IMR-90 (cell line): ENCODE results near the gene CDX1. TPM values are rescaled to one million over a fixed set of nuclear protein-coding genes. Genes with fewer than 3 reads are reported as not detected.

Source experiments
- ATAC-seq: fragments of 200-7000 bp; cut with Tn5 transposase; 2 replicates; pipeline ENCODE4 v1.9.1; 2020; ENCODE audit warnings: low read depth, mild to moderate bottlenecking, moderate library complexity
- BruUV-seq: library from RNA; stranded (reverse); fragments of 400-500 nt; replicated peaks from 2 replicates; lab custom pipeline; 2021; lab: Mats Ljungman, UMichigan
- CTCF ChIA-PET: fragments of 300-600 bp; formaldehyde crosslinking; extraction: SDS; loops from one replicate; lab custom pipeline; 2021; ENCODE audit warnings: antibody characterized with exemption; lab: Yijun Ruan, JAX
- POLR2A ChIA-PET: fragments of 300-600 bp; sonication (Branson Sonifier 250); formaldehyde crosslinking; loops from one replicate; lab custom pipeline; 2022; ENCODE audit warnings: antibody characterized with exemption; ENCODE audit not compliant: unreplicated experiment; lab: Charles Lee
- DNase-seq: peaks from one replicate; pipeline ENCODE4 v3.0.0; 2013
- H2AFZ ChIP-seq: replicated peaks from 2 replicates; pipeline ENCODE3; 2013; ENCODE audit warnings: low read length, mild to moderate bottlenecking; ENCODE audit not compliant: poor library complexity
- H2AK5ac ChIP-seq: 2 replicates; pipeline ENCODE4 v1.6.1; 2013; ENCODE audit warnings: low read depth, low read length, inconsistent platforms
- H2AK9ac ChIP-seq: replicated peaks from 2 replicates; pipeline ENCODE3; 2013; ENCODE audit warnings: mild to moderate bottlenecking, low read depth, low read length, moderate library complexity; ENCODE audit not compliant: poor library complexity
- H2BK120ac ChIP-seq: 2 replicates; pipeline ENCODE4 v1.6.1; 2013; ENCODE audit warnings: low read depth, low read length, inconsistent platforms
- H2BK15ac ChIP-seq: 3 replicates; pipeline ENCODE4 v1.6.1; 2013; ENCODE audit warnings: low read depth, low read length, inconsistent platforms
- H2BK20ac ChIP-seq: 2 replicates; pipeline ENCODE4 v1.6.1; 2013; ENCODE audit warnings: low read depth, mild to moderate bottlenecking, inconsistent platforms, low read length, moderate library complexity
- H2BK5ac ChIP-seq: 2 replicates; pipeline ENCODE4 v1.6.1; 2013; ENCODE audit warnings: mild to moderate bottlenecking, low read depth, low read length, inconsistent platforms; ENCODE audit not compliant: poor library complexity, severe bottlenecking
- H3K14ac ChIP-seq: replicated peaks from 2 replicates; pipeline ENCODE4 v1.6.1; 2013; ENCODE audit warnings: low read depth, low read length, inconsistent platforms
- H3K18ac ChIP-seq: 2 replicates; pipeline ENCODE4 v1.6.1; 2013; ENCODE audit warnings: low read depth, low read length, control low read depth
- H3K23ac ChIP-seq: 2 replicates; pipeline ENCODE4 v1.6.1; 2013; ENCODE audit warnings: low read depth, low read length, inconsistent platforms
- H3K27ac ChIP-seq: 2 replicates; pipeline ENCODE4 v1.5.1; 2013; ENCODE audit warnings: mild to moderate bottlenecking, control low read depth, low read length; ENCODE audit not compliant: insufficient read depth
- H3K27me3 ChIP-seq: 2 replicates; pipeline ENCODE4 v1.6.1; 2013; ENCODE audit warnings: low read length; ENCODE audit not compliant: control insufficient read depth, insufficient read depth
- H3K36me3 ChIP-seq: 2 replicates; pipeline ENCODE4 v1.6.1; 2013; ENCODE audit warnings: low read length, mixed read lengths; ENCODE audit not compliant: control insufficient read depth, insufficient read depth
- H3K4ac ChIP-seq: 2 replicates; pipeline ENCODE4 v1.6.1; 2013; ENCODE audit warnings: low read depth, low read length, inconsistent platforms
- H3K4me1 ChIP-seq: 2 replicates; pipeline ENCODE4 v1.6.1; 2013; ENCODE audit warnings: low read length, mixed read lengths; ENCODE audit not compliant: control insufficient read depth, insufficient read depth
- H3K4me2 ChIP-seq: 2 replicates; pipeline ENCODE4 v1.6.1; 2013; ENCODE audit warnings: low read depth, mild to moderate bottlenecking, control low read depth, low read length, moderate library complexity
- H3K4me3 ChIP-seq: 2 replicates; pipeline ENCODE4 v1.5.1; 2013; ENCODE audit warnings: low read depth, mild to moderate bottlenecking, control low read depth, low read length, moderate library complexity; ENCODE audit not compliant: insufficient read depth
- H3K56ac ChIP-seq: 2 replicates; pipeline ENCODE4 v1.6.1; 2013; ENCODE audit warnings: low read length, inconsistent platforms; ENCODE audit not compliant: insufficient read depth; ENCODE audit errors: extremely low read depth
- H3K79me1 ChIP-seq, 2 experiments: 2 replicates each; pipeline ENCODE4 v1.6.1; 2013; ENCODE audit warnings: low read length in 2 of 2, inconsistent platforms in 1 of 2, low read depth in 1 of 2
- H3K9ac ChIP-seq: 2 replicates; pipeline ENCODE4 v1.6.1; 2013; ENCODE audit warnings: low read depth, low read length, control low read depth
- H3K9me1 ChIP-seq: 2 replicates; pipeline ENCODE4 v1.6.1; 2013; ENCODE audit warnings: low read length, inconsistent platforms; ENCODE audit not compliant: insufficient read depth
- H3K9me3 ChIP-seq: 2 replicates; pipeline ENCODE4 v1.6.1; 2013; ENCODE audit warnings: low read length; ENCODE audit not compliant: control insufficient read depth, insufficient read depth
- H4K20me1 ChIP-seq: 2 replicates; pipeline ENCODE4 v1.6.1; 2013; ENCODE audit warnings: low read length, inconsistent platforms; ENCODE audit not compliant: insufficient read depth
- H4K5ac ChIP-seq: 2 replicates; pipeline ENCODE4 v1.6.1; 2013; ENCODE audit warnings: mild to moderate bottlenecking, low read depth, low read length, control low read depth
- H4K8ac ChIP-seq, 2 experiments: 2 replicates each; pipeline ENCODE4 v1.6.1; 2013; ENCODE audit warnings: low read depth in 2 of 2, low read length in 2 of 2, control low read depth in 1 of 2, inconsistent platforms in 1 of 2
- H4K91ac ChIP-seq: 2 replicates; pipeline ENCODE4 v1.6.1; 2013; ENCODE audit warnings: low read depth, low read length, inconsistent platforms; ENCODE audit not compliant: insufficient read depth
- POLR2A ChIP-seq: IDR thresholded peaks from 2 replicates; pipeline ENCODE4 v1.6.1; 2012; ENCODE audit warnings: mild to moderate bottlenecking, low read depth, low read length
- RAD21 ChIP-seq: IDR thresholded peaks from 2 replicates; pipeline ENCODE4 v1.6.1; 2012; ENCODE audit warnings: low read length, improper control_type of control experiment
- whole genome bisulfite sequencing, 2 experiments: methylation state at CpG; one replicate each; pipeline versions ENCODE4 v1.1.5 to v1.1.7; 2013; ENCODE audit warnings: missing lambda C conversion rate in 2 of 2; ENCODE audit not compliant: insufficient read length in 1 of 2; ENCODE audit errors: extremely low coverage in 2 of 2; 5-methylcytosine and 5-hydroxymethylcytosine counted together
- dilution Hi-C: fragments of 300-500 bp; cut with HindIII; formaldehyde crosslinking; loops from one replicate; pipeline ENCODE4 v1.14.3; 2018; ENCODE audit warnings: low sequenced_read_pairs; ENCODE audit not compliant: unreplicated experiment
- in situ Hi-C: fragments of 300-500 bp; cut with MboI; formaldehyde crosslinking; loops from 3 replicates; pipeline ENCODE4 v1.14.3; 2019; ENCODE audit warnings: low sequenced_read_pairs, inconsistent platforms, mixed read lengths
- intact Hi-C: fragments of 100-400 bp; cut with micrococcal nuclease; formaldehyde crosslinking; loops from 2 replicates; pipeline ENCODE4 v1.10.0; 2022
- polyA plus RNA-seq, 3 experiments: library from polyadenylated mRNA; depleted of rRNA; stranded (reverse); fragments of >200 nt; gene quantifications; 2 replicates each; pipeline ENCODE4 v1.2.3, GENCODE V29; 2012; ENCODE audit warnings: low replicate concordance in 1 of 3
- total RNA-seq: library from RNA; depleted of rRNA; stranded (reverse); fragments of >200 nt; gene quantifications from 2 replicates; pipeline ENCODE4 v1.2.3, GENCODE V29; 2012

The CDX1 gene
- total and polyA plus RNA-seq, 2 of the 4 experiments (the other 2 are of a cell fraction): 0.18 to 0.24 TPM

- TF ChIP-seq RAD21: 0 out of 2 replicates have a peak, but pooled peaks have one; percentile 6
- TF ChIP-seq POLR2A: no peak
- no peak overlapping the region for H4K8ac ChIP-seq
- no peak overlapping the region for H3K27ac ChIP-seq
- H2BK120ac ChIP-seq: no peak overlapping the region
- no peak overlapping the region for H3K56ac ChIP-seq
- no peaks in the 10 kb centered on the region for H4K20me1 ChIP-seq
- no peaks in the 10 kb centered on the region; the same call in 1 of the 2 replicates for H3K9me1 ChIP-seq
- H3K18ac ChIP-seq: no peak overlapping the region
- H2BK15ac ChIP-seq: no peak overlapping the region
- no peaks in the 10 kb centered on the region; the same call in 1 of the 2 replicates for H3K27me3 ChIP-seq
- H2AK9ac ChIP-seq: no peak overlapping the region
- no peak overlapping the region for H3K4ac ChIP-seq
- ChIA-PET CTCF (no interaction called here), POLR2A (no interaction called here)
- intact Hi-C loops (no loop called here), dilution Hi-C loops (no loop called here), in situ Hi-C loops (loop anchor here (25.0 kb wide), 1 partner anchor 587 kb away; no protein-coding TSS in a partner anchor)
- BruUV-seq: no TSS peak
- H3K9ac ChIP-seq: no peak overlapping the region
- no peak overlapping the region for H4K5ac ChIP-seq
- H2AFZ ChIP-seq: no peak overlapping the region
- peak; percentile 67 for DNase-seq
- no peak overlapping the region for H3K14ac ChIP-seq
- H3K9me3 ChIP-seq: no peaks in the 10 kb centered on the region
- peak; percentile 65 for ATAC-seq
- H3K36me3 ChIP-seq: no peaks in the 10 kb centered on the region
- H3K79me1 ChIP-seq: no peaks in the 10 kb centered on the region
- WGBS, 2 experiments: 50% methylated on average over 2 of the region's 8 CpGs; no CpG with 5 or more reads in 1 of the 2 experiments
- H3K23ac ChIP-seq: no peak overlapping the region
- no peak overlapping the region for H2AK5ac ChIP-seq
- no peak overlapping the region for H3K4me2 ChIP-seq
- H3K4me3 ChIP-seq: no peak overlapping the region
- no peak overlapping the region for H2BK20ac ChIP-seq
- H4K91ac ChIP-seq: no peak overlapping the region
- no peak overlapping the region for H2BK5ac ChIP-seq
- H3K4me1 ChIP-seq: peaks cover 3% of the 10 kb centered on the region; the same call in 1 of the 2 replicates
Observed at GRCh38 chr5:150224483-150225027, 58.0 kb downstream of the CDX1 start.
